Amygdala (tissue), 56 donors: ENCODE data around the gene ANKFY1.
A peak's percentile ranks its signal among the peaks of the same experiment; 100 is the strongest.
"Not testable (repeated sequence)": the region's sequence is repeated elsewhere in the genome, so short reads cannot be mapped to it uniquely, and the experiment has no call there.

ENCODE experiments used
- DNase-seq, 56 donors: peaks; one replicate each; lab custom pipeline; 2025; lab: John Stamatoyannopoulos, UW

ANKFY1 gene

DNA sequence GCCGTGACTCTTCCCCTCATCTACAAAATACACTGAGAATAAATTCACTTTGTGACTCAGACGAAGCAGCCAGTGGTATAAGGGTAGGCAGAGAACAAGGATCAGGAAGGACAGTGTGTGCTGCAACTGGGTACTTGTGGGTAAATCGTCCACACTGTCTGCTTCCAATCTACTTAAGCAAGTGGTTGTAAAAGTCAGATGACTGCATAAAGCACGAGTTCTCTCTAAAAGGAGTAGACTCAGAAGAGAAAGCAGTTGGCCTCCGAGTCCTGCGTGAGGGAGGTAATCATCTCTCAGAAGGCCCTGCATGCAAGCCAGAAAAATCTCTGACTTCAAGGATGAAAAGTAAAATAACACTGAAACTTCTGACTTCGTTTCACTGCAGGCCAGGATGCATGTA is 43.1 kb downstream of the ANKFY1 start:
- DNase-seq, result no peak

- DNase-seq, result no peak
Measured at GRCh38 chr17:4219241-4219640, 44.5 kb downstream of the ANKFY1 start.

- peak in 1 of 56 donors; percentile 3 for DNase-seq
Measured at GRCh38 chr17:4215882-4216570, 47.8 kb downstream of the ANKFY1 start.

DNA sequence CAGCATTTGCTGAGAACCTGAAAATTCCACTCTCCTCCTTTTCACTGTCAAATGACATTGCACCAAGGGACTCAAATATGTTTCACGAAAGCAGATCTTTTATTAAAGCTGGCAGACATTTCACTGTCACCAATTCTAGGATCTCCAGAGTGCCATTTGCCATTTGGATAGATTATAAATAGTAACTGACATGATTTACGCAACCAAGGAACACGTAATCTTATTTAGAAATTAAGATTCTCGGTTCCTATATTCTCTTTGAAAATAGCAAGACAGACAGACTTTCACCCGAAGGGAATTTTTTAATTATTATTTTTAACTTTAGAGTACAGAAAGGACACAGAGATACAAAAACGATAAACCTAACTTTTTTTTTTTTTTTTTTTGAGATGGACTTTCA is 49.6 kb downstream of the ANKFY1 start:
- DNase-seq, result no peak

GRCh38 chr17:4209611-4210010 is 54.2 kb downstream of the ANKFY1 start:
- peak in 1 of 56 donors; percentile 36 for DNase-seq

DNA sequence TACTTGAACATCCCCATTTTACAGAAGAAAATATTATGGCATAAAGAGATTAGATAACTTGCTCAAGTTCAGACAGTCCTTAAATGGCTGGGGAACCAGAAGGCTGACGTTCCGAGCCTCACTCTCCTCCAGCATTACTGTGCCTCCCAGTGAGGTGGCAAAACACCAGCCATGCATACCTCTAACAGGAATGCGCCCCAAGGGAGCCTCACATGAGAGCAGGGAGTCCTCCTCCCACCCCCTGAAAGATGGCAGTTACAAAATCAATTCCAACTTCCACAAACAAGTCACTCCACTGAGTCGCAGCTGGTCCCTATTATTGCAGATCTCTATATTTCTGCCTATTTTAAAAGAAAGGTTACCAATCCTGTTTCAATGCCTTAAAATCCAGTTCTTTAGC is 55.5 kb downstream of the ANKFY1 start:
- DNase-seq, result no peak

DNA sequence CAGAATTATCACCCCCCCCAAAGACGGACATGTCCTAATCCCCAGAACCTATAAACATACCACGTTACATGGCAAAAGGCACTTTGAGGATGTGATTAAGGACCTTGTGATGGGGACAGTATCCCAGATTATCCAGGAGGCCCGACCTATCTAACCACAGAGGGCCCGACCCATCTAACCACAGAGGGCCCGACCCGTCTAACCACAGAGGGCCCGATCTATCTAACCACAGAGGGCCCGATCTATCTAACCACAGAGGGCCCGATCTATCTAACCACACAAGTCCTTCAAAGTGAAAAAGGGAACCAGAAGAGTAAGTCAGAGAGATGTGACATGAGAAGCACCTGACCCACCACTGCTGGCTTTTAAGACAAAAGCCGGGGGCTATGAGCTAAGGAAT is 56.8 kb downstream of the ANKFY1 start:
- DNase-seq, result no peak

DNA sequence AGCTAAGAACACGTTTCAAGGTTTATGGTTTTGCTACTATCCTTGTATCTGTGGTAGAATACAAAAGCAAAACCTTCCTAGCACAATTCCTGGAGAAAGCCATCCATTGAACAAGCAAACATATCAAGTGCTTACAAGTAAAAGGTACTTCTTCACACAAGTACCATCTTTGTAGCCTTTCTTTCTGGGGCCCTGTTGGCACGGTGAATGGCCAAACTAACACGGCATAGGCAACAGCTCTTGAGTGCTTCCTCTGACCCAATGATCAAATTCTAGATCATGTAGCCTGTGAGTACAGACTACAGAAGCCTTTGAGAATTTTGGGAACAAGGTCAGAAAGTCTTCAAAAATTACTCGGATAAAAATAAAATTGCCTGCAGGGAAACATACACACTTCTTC is 57.9 kb downstream of the ANKFY1 start:
- DNase-seq, result no peak

GRCh38 chr17:4204710-4205173 is 59.0 kb downstream of the ANKFY1 start:
- DNase-seq, result no peak

DNA sequence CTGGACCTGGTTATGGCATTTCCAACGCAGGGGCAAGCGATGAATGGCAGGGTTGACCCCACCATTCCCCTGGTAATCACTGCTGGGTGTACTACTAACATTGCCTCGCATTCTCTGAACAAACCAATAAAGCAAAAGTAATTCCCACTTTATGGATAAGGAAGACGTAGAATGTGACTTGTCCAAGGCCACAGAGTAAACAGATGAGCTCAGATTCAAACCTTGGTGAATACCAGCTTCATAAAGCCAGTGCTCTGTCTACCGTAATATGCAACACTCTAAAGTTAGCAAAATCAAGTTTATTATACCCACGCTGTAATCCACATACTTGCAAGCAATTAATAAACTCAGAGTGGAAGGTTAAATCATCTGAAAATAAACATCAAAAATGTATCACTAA is 59.6 kb downstream of the ANKFY1 start:
- DNase-seq, result no peak

DNA sequence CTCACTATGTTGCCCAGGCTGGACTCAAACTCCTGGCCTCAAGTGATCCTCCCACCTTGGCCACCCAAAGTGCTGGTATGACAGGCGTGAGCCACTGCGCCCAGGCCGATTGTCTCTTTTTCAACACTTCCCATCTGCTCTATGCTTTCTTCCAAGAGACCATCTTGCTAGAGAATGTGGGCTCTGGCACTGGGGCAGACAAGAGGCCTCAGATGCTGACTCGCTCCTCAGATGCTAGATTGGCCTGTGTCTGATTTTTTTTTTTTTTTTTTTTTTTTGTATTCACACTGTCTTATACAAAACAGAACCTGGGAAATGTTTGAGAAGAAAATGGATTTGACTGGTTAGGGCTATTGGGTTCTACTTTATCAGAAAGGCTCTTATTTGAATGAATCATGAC is 62.6 kb downstream of the ANKFY1 start:
- no peak for DNase-seq

- DNase-seq, result peak in 2 of 56 donors; percentile 15 to 30
Measured at GRCh38 chr17:4199818-4200402, 63.9 kb downstream of the ANKFY1 start.

DNA sequence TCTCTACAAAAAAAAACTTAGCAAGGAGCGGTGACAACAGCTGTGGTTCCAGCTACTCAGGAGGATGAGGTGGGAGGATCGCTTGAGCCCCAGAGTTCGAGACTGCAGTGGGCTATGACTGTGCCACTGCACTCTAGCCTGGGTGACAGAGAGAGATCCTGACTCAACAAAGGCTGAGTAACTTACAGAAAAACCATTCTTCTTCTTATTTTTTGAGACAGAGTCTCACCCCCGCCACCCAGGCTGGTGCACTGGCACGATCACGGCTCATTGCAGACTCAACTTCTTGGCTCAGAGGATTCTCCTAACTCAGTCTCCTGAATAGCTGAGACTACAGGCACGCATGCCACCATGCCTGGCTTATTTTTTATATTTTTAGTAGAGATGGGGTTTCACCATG is 64.8 kb downstream of the ANKFY1 start:
- DNase-seq, result no peak

DNA sequence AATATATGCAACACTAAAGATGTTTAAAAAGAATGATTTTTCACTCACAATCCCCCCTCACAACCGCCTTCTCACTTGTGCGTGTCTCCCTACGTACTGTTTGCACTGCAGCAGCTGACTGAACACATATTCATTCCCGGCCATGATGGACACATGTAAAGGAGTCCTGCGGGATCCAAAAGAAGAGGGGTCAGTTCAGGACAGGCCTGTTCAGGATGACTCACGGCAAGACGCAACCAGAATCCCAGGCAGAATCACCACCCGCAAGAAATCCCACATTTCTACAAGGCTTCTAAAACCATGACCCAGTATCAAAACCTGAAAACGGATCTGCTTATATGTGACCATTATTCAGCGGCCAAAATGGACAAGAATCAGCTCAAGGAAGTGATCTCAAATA is 68.5 kb downstream of the ANKFY1 start:
- no peak for DNase-seq

- peak in 2 of 56 donors; percentile 23 to 46 for DNase-seq
Measured at GRCh38 chr17:4194796-4195195, 69.0 kb downstream of the ANKFY1 start.

- DNase-seq, result not testable (repeated sequence)
Measured at GRCh38 chr17:4190791-4191190, 73.0 kb downstream of the ANKFY1 start.

DNA sequence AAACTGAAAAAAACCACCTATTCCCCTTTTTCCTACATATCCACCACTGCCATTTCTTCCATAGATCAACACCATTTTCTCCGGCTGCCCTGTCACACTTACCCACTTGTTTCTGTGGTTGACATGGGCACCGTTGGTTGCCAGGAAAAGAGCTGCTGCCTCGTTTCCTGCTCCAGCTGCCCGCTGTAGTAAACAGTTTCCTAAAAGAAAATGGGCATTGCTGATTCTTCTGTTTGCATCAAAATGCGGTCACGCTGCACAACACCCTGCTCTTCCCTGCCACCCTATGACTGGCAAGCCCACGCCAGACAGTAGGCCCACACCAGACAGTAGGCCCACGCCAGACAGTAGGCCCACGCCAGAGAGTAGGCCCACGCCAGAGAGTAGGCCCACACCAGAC is 74.5 kb downstream of the ANKFY1 start:
- no peak for DNase-seq

DNA sequence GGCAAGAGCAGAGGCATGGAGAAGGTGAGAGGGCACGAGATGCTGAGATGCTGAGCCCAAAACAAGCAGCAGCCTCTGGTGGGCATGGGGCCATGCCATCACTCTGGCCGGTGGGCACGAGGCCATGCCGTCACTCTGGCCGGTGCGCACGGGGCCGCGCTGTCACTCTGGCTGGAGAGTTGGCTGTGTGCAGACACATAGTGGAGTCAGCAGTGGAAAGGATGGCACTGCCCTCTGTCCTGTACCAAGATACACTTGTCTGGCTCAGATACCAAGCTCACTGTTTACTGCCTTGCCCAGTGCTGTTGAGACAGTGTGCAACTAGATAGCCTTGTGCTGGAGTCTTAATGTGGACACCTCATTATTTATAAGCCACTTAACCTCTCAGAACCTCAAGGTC is 75.7 kb downstream of the ANKFY1 start:
- no peak for DNase-seq

GRCh38 chr17:4187076-4187475 is 76.7 kb downstream of the ANKFY1 start:
- DNase-seq, result no peak

- DNase-seq, result no peak
Measured at GRCh38 chr17:4186357-4186881, 77.4 kb downstream of the ANKFY1 start.

GRCh38 chr17:4185656-4186055 is 78.1 kb downstream of the ANKFY1 start:
- no peak for DNase-seq

DNA sequence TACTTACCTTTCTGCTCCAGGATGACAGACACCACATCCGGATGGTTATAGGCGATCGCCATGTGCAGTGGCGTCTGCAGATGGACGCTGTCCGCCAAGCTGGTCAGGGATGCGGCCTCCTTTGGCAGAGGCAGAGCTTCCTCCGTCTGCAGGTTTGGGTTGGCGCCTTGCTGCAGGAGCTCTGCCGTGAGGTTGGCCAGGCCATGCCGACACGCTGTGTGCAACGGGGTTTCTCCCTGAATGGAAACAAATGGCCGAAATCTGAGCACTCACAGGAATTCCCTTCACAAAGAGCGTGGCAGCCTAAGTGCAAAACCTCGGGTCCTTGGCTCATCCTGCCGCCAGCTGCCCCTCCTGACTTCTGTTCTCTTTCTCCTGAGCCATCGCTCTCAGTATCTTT is 79.0 kb downstream of the ANKFY1 start:
- no peak for DNase-seq
